HG02759 (cell line): ENCODE results near the gene IFT80.
A peak's percentile ranks its signal among the peaks of the same experiment; 100 is the strongest.
"Not testable (repeated sequence)": the region's sequence is repeated elsewhere in the genome, so short reads cannot be mapped to it uniquely, and the experiment has no call there.

Experiments used
- ATAC-seq: cut with Tn5 transposase; IDR thresholded peaks from one replicate; pipeline ENCODE4 v1.9.1; 2021; ENCODE audit warnings: mild to moderate bottlenecking, moderate library complexity; ENCODE audit not compliant: unreplicated experiment

IFT80 gene

GRCh38 chr3:160280836-160281235 is 118.2 kb downstream of the IFT80 start:
- no peak for ATAC-seq

GRCh38 chr3:160279657-160280056 is 119.4 kb downstream of the IFT80 start:
- ATAC-seq, result no peak

- no peak for ATAC-seq
Observed at GRCh38 chr3:160278210-160278609, 120.8 kb downstream of the IFT80 start.

- no peak for ATAC-seq
Observed at GRCh38 chr3:160265088-160265487, 133.9 kb downstream of the IFT80 start.

- no peak for ATAC-seq
Observed at GRCh38 chr3:160260587-160261270, 138.3 kb downstream of the IFT80 start.

GRCh38 chr3:160259589-160259988 is 139.4 kb downstream of the IFT80 start:
- ATAC-seq, result no peak

- ATAC-seq, result no peak
Observed at GRCh38 chr3:160257606-160258005, 141.4 kb downstream of the IFT80 start.

- ATAC-seq, result no peak
Observed at GRCh38 chr3:160253298-160253697, 145.7 kb downstream of the IFT80 start.

GRCh38 chr3:160247766-160248165 is 151.3 kb downstream of the IFT80 start:
- ATAC-seq, result no peak

- ATAC-seq, result no peak
Observed at GRCh38 chr3:160245261-160245800, 153.7 kb downstream of the IFT80 start.

GRCh38 chr3:160240719-160241118 is 158.3 kb downstream of the IFT80 start:
- ATAC-seq, result not testable (repeated sequence)

- ATAC-seq, result no peak
Observed at GRCh38 chr3:160232014-160232413, 167.0 kb downstream of the IFT80 start.

GRCh38 chr3:160227419-160227818 is 171.6 kb downstream of the IFT80 start:
- no peak for ATAC-seq

GRCh38 chr3:160226026-160226907 is 172.8 kb downstream of the IFT80 start:
- ATAC-seq, result peak; percentile 32

- peak; percentile 82 for ATAC-seq
Observed at GRCh38 chr3:160225176-160226025, 173.6 kb downstream of the IFT80 start, which contains the start of gene C3orf80. C3orf80 (plus strand) TSS chr3:160225422; CDS start chr3:160225636, 214 bp downstream.

GRCh38 chr3:160224811-160225175 is 174.2 kb downstream of the IFT80 start:
- ATAC-seq, result no peak

- ATAC-seq, result no peak
Observed at GRCh38 chr3:160224256-160224655, 174.8 kb downstream of the IFT80 start.

GRCh38 chr3:160221019-160221418 is 178.0 kb downstream of the IFT80 start:
- no peak for ATAC-seq

- no peak for ATAC-seq
Observed at GRCh38 chr3:160220038-160220437, 179.0 kb downstream of the IFT80 start.

- no peak for ATAC-seq
Observed at GRCh38 chr3:160218136-160218535, 180.9 kb downstream of the IFT80 start.

- no peak for ATAC-seq
Observed at GRCh38 chr3:160217675-160218074, 181.3 kb downstream of the IFT80 start.
